Mammary epithelial cell (primary cell): ENCODE measurements around the gene DYSF.

ENCODE experiments used
- CTCF ChIP-seq, 2 donors: IDR thresholded peaks in 1 of 2; conservative IDR thresholded peaks in 1 of 2; 2 replicates each; pipeline ENCODE4 v1.5.1; 2011 to 2012; ENCODE audit warnings: inconsistent platforms in 2 of 2, low read length in 2 of 2, mild to moderate bottlenecking in 2 of 2, control low read depth in 1 of 2, low read depth in 1 of 2; ENCODE audit not compliant: insufficient read depth in 1 of 2; ENCODE audit errors: extremely low read depth in 1 of 2
- EZH2 ChIP-seq: IDR thresholded peaks from 2 replicates; pipeline ENCODE4 v1.6.1; 2012; ENCODE audit warnings: low read length, inconsistent platforms, borderline replicate concordance

- TF ChIP-seq CTCF (conservative IDR thresholded peaks at IDR 0.05 in 1 of 2, IDR thresholded peaks at IDR 0.05 in 1 of 2; ENCODE audit: extremely low read depth in 1 of 2, insufficient read depth in 1 of 2, low read depth in 1 of 2, low read length in 2 of 2) (no peak), EZH2 (no peak)
Measured at GRCh38 chr2:71643674-71644357, 190.5 kb downstream of the DYSF start.
